ENCODE measurements around the gene TOR1AIP2. TPM values are rescaled to one million over a fixed set of nuclear protein-coding genes. Genes with fewer than 3 reads are reported as not detected.
"Not testable (repeated sequence)": the region's sequence is repeated elsewhere in the genome, so short reads cannot be mapped to it uniquely, and the experiment has no call there.

The TOR1AIP2 gene
- total and polyA plus RNA-seq, 7 donors = 4.2 to 47.9 (median 43.2) TPM

GRCh38 chr1:179805291-179806195 is 72.1 kb downstream of the TOR1AIP2 start:
- Histone ChIP-seq H3K36me3 (no peaks in the 10 kb centered on the region), H3K4me1 (peaks cover 0 to 5% (median 3%) of the 10 kb centered on the region in 4 donors), H3K9me3 (no peaks in the 10 kb centered on the region), H3K27me3 (no peaks in the 10 kb centered on the region), H3K4me3 (no peak overlapping the region), H3K27ac (no peak overlapping the region)
- intact Hi-C loops (cut with DNase I) = loop anchor here (5.0 kb wide), 1 partner anchor 58 kb away; no protein-coding TSS in a partner anchor
- TF ChIP-seq POLR2AphosphoS5 (IDR thresholded peaks at IDR 0.05) (no peak), EP300 (IDR thresholded peaks at IDR 0.05) (no peak)
- 91 to 92% methylated on average over 19 of the region's 19 CpGs for WGBS, 2 donors
- DNase-seq = no peak

- intact Hi-C loops (cut with DNase I); DNase-seq; H3K4me3 ChIP-seq; H3K27ac ChIP-seq; H3K9me3 ChIP-seq; H3K4me1 ChIP-seq; H3K27me3 ChIP-seq; H3K36me3 ChIP-seq: not testable (repeated sequence)
- WGBS, 2 donors = 86 to 95% methylated on average over 2 of the region's 2 CpGs
Observed at GRCh38 chr1:179804417-179804816, 73.2 kb downstream of the TOR1AIP2 start.

GRCh38 chr1:179803918-179804317 is 73.7 kb downstream of the TOR1AIP2 start:
- no peak for DNase-seq
- Histone ChIP-seq H3K4me1 (no peaks in the 10 kb centered on the region), H3K27ac (no peak overlapping the region), H3K36me3 (no peaks in the 10 kb centered on the region), H3K4me3 (no peak overlapping the region), H3K9me3 (no peaks in the 10 kb centered on the region), H3K27me3 (no peaks in the 10 kb centered on the region)
- WGBS, 2 donors = 83 to 86% methylated on average over 1 of the region's 1 CpG
- TF ChIP-seq EP300 (IDR thresholded peaks at IDR 0.05) (no peak), CTCF (IDR thresholded peaks at IDR 0.05) (no peak), POLR2AphosphoS5 (IDR thresholded peaks at IDR 0.05) (no peak), POLR2A (IDR thresholded peaks at IDR 0.05) (no peak)
- intact Hi-C loops (cut with DNase I) = no loop called here

GRCh38 chr1:179803104-179803503 is 74.5 kb downstream of the TOR1AIP2 start:
- intact Hi-C loops (cut with DNase I) = no loop called here
- WGBS, 2 donors = 61 to 69% methylated on average over 6 of the region's 6 CpGs
- DNase-seq = no peak

GRCh38 chr1:179800481-179800880 is 77.1 kb downstream of the TOR1AIP2 start:
- intact Hi-C loops (cut with DNase I) = no loop called here
- Histone ChIP-seq H3K27ac (no peak overlapping the region), H3K27me3 (no peaks in the 10 kb centered on the region), H3K4me1 (no peaks in the 10 kb centered on the region), H3K9me3 (no peaks in the 10 kb centered on the region), H3K36me3 (no peaks in the 10 kb centered on the region), H3K4me3 (no peak overlapping the region)
- 91 to 94% methylated on average over 4 of the region's 4 CpGs for WGBS, 2 donors
- TF ChIP-seq EP300 (IDR thresholded peaks at IDR 0.05) (no peak), POLR2AphosphoS5 (IDR thresholded peaks at IDR 0.05) (no peak), CTCF (IDR thresholded peaks at IDR 0.05) (no peak), POLR2A (IDR thresholded peaks at IDR 0.05) (no peak)
- DNase-seq = peak; percentile 56

More at GRCh38 chr1:179803104-179803503, 74.5 kb downstream of the TOR1AIP2 start:
- TF ChIP-seq POLR2AphosphoS5 (IDR thresholded peaks at IDR 0.05) (no peak), POLR2A (IDR thresholded peaks at IDR 0.05) (no peak), EP300 (IDR thresholded peaks at IDR 0.05) (no peak), CTCF (IDR thresholded peaks at IDR 0.05) (no peak)
- Histone ChIP-seq H3K27ac (no peak overlapping the region), H3K4me1 (no peaks in the 10 kb centered on the region), H3K27me3 (no peaks in the 10 kb centered on the region), H3K36me3 (no peaks in the 10 kb centered on the region), H3K4me3 (no peak overlapping the region), H3K9me3 (no peaks in the 10 kb centered on the region)
